Measurements from ENCODE around the gene WNT3. TPM values are rescaled to one million over a fixed set of nuclear protein-coding genes. Genes with fewer than 3 reads are reported as not detected.

WNT3 gene
- total and polyA plus RNA-seq, 4 donors = 0.19 to 4.3 (median 2.7) TPM

DNA sequence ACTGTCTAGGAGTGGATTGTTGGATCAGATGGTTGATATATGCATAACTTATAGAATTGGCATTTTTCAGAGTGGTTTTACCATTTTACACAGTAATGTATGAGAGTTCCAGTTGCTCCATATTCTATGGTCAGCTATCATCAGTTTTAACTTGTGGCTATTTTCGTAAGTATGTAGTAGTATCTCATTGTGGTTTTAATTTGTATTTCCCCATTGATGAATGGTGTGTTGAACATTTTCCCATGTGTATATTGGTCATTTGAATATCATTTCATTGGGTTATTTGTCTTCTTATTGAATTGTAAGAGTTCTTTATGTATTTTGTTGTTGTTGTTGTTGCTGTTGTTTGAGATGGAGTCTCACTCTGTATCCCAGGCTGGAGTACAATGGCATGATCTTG, 39.1 kb upstream of the WNT3 start:
- Histone ChIP-seq H3K4me1 (ENCODE audit: control insufficient read depth in 4 of 4, insufficient read depth in 4 of 4, low read length in 3 of 4) (no peaks in the 10 kb centered on the region), H3K27ac (ENCODE audit: low read depth in 1 of 2, low read length in 2 of 2) (no peak overlapping the region), H3K9ac (ENCODE audit: low read depth in 1 of 2, low read length in 2 of 2) (no peak overlapping the region), H3K4me3 (ENCODE audit: low read depth in 1 of 3, low read length in 3 of 3) (no peak overlapping the region), H3K27me3 (ENCODE audit: control insufficient read depth in 4 of 4, insufficient read depth in 4 of 4, low read length in 3 of 4) (no peaks in the 10 kb centered on the region), H3K9me3 (ENCODE audit: control insufficient read depth in 4 of 4, low read length in 3 of 4) (no peaks in the 10 kb centered on the region), H3K36me3 (ENCODE audit: control insufficient read depth in 4 of 4, insufficient read depth in 3 of 4, low read depth in 1 of 4, low read length in 3 of 4) (no peaks in the 10 kb centered on the region)
- no peak for DNase-seq (ENCODE audit: low spot score)
- TF ChIP-seq YY1 (IDR thresholded peaks at IDR 0.05) (no peak), HNF4G (IDR thresholded peaks at IDR 0.05) (no peak), FOXA1 (IDR thresholded peaks at IDR 0.05) (no peak), HNF4A (conservative IDR thresholded peaks at IDR 0.05) (no peak), FOXA2 (IDR thresholded peaks at IDR 0.05) (no peak), JUND (IDR thresholded peaks at IDR 0.05) (no peak), RXRA (IDR thresholded peaks at IDR 0.05) (no peak)
- TF ChIP-seq, protein P1, sequence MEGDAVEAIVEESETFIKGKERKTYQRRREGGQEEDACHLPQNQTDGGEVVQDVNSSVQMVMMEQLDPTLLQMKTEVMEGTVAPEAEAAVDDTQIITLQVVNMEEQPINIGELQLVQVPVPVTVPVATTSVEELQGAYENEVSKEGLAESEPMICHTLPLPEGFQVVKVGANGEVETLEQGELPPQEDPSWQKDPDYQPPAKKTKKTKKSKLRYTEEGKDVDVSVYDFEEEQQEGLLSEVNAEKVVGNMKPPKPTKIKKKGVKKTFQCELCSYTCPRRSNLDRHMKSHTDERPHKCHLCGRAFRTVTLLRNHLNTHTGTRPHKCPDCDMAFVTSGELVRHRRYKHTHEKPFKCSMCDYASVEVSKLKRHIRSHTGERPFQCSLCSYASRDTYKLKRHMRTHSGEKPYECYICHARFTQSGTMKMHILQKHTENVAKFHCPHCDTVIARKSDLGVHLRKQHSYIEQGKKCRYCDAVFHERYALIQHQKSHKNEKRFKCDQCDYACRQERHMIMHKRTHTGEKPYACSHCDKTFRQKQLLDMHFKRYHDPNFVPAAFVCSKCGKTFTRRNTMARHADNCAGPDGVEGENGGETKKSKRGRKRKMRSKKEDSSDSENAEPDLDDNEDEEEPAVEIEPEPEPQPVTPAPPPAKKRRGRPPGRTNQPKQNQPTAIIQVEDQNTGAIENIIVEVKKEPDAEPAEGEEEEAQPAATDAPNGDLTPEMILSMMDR (IDR thresholded peaks at IDR 0.05; ENCODE audit: low read depth, low read length, missing input control) = no peak
- TF ChIP-seq, protein P2, sequence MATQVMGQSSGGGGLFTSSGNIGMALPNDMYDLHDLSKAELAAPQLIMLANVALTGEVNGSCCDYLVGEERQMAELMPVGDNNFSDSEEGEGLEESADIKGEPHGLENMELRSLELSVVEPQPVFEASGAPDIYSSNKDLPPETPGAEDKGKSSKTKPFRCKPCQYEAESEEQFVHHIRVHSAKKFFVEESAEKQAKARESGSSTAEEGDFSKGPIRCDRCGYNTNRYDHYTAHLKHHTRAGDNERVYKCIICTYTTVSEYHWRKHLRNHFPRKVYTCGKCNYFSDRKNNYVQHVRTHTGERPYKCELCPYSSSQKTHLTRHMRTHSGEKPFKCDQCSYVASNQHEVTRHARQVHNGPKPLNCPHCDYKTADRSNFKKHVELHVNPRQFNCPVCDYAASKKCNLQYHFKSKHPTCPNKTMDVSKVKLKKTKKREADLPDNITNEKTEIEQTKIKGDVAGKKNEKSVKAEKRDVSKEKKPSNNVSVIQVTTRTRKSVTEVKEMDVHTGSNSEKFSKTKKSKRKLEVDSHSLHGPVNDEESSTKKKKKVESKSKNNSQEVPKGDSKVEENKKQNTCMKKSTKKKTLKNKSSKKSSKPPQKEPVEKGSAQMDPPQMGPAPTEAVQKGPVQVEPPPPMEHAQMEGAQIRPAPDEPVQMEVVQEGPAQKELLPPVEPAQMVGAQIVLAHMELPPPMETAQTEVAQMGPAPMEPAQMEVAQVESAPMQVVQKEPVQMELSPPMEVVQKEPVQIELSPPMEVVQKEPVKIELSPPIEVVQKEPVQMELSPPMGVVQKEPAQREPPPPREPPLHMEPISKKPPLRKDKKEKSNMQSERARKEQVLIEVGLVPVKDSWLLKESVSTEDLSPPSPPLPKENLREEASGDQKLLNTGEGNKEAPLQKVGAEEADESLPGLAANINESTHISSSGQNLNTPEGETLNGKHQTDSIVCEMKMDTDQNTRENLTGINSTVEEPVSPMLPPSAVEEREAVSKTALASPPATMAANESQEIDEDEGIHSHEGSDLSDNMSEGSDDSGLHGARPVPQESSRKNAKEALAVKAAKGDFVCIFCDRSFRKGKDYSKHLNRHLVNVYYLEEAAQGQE (IDR thresholded peaks at IDR 0.05) = no peak
- WGBS = 92% methylated on average over 1 of the region's 1 CpG

DNA sequence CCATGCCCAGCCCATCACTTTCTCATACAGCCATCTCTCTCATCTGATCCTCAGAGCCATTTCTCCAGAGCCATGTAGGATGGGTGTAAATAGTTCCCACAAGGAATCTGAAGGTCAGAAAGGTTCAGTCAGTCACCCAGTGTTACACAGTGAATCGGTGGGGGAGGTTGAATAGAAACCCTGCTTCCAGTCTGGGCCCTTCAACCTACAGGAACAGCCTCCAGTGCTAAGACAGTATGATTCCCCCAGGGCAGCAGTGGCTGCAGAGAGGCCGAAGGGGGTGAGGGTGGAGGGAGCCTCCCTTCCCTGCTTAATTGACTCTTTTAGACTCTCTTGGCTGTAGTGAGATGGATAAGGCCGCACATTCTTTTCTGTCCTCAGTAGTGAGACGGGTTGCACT, 36.5 kb upstream of the WNT3 start:
- no peak for DNase-seq (ENCODE audit: low spot score)
- H3K9ac ChIP-seq (ENCODE audit: low read depth in 1 of 2, low read length in 2 of 2) = no peak overlapping the region
- no peaks in the 10 kb centered on the region for H3K27me3 ChIP-seq (ENCODE audit: control insufficient read depth in 4 of 4, insufficient read depth in 4 of 4, low read length in 3 of 4)
- no peak for TF ChIP-seq ZBTB33 (IDR thresholded peaks at IDR 0.05)
- TF ChIP-seq YY1 (IDR thresholded peaks at IDR 0.05) = no peak
- no peak for TF ChIP-seq HNF4A (conservative IDR thresholded peaks at IDR 0.05)
- no peak for TF ChIP-seq EGR1 (IDR thresholded peaks at IDR 0.05; ENCODE audit: low read depth in 2 of 2)
- TF ChIP-seq SP1 (IDR thresholded peaks at IDR 0.05) = no peak
- no peak for TF ChIP-seq TAF1 (conservative IDR thresholded peaks at IDR 0.05)
- TF ChIP-seq JUND (IDR thresholded peaks at IDR 0.05) = no peak
- peaks cover 0 to 12% (median 7%) of the 10 kb centered on the region in 4 donors for H3K4me1 ChIP-seq (ENCODE audit: control insufficient read depth in 4 of 4, insufficient read depth in 4 of 4, low read length in 3 of 4)
- H3K9me3 ChIP-seq (ENCODE audit: control insufficient read depth in 4 of 4, low read length in 3 of 4) = no peaks in the 10 kb centered on the region
- H3K4me3 ChIP-seq (ENCODE audit: low read depth in 1 of 3, low read length in 3 of 3) = no peak overlapping the region
- 85% methylated on average over 4 of the region's 4 CpGs for WGBS
- H3K27ac ChIP-seq (ENCODE audit: low read depth in 1 of 2, low read length in 2 of 2) = no peak overlapping the region
- H3K36me3 ChIP-seq (ENCODE audit: control insufficient read depth in 4 of 4, insufficient read depth in 3 of 4, low read depth in 1 of 4, low read length in 3 of 4) = no peaks in the 10 kb centered on the region
